OCI-LY7 (cell line): ENCODE measurements around the gene NUB1.

ENCODE experiments used
- CTCF ChIP-seq: fragments of 200-600 bp; sonication (generic); conservative IDR thresholded peaks from 2 replicates; pipeline ENCODE4 v1.5.1; 2014; ENCODE audit warnings: mild to moderate bottlenecking, antibody characterized with exemption, low read length, moderate library complexity, mixed read lengths
- EZH2phosphoT487 ChIP-seq: fragments of 200-600 bp; sonication (generic); IDR thresholded peaks from 2 replicates; pipeline ENCODE4 v1.6.1; 2018; ENCODE audit warnings: low read depth, borderline replicate concordance, mild to moderate bottlenecking, mixed run types, antibody characterized with exemption, low read length, moderate library complexity, mixed read lengths

GRCh38 chr7:151296202-151296992 is 45.2 kb upstream of the NUB1 start:
- no peak for TF ChIP-seq CTCF
- no peak for TF ChIP-seq EZH2phosphoT487
